Kidney glomerular epithelial cell (primary cell): ENCODE results near the gene WBP2.
"Not testable (repeated sequence)": the region's sequence is repeated elsewhere in the genome, so short reads cannot be mapped to it uniquely, and the experiment has no call there.

Source experiments
- DNase-seq: peaks from one replicate; lab custom pipeline; 2025; lab: John Stamatoyannopoulos, UW

The WBP2 gene

GRCh38 chr17:75888484-75888883 lies 33.3 kb upstream of the WBP2 start:
- no peak for DNase-seq

- DNase-seq: not testable (repeated sequence)
Observed at GRCh38 chr17:75885860-75886259, 30.7 kb upstream of the WBP2 start.

GRCh38 chr17:75885431-75885830 lies 30.3 kb upstream of the WBP2 start:
- no peak for DNase-seq

GRCh38 chr17:75881678-75882454 lies 26.7 kb upstream of the WBP2 start:
- no peak for DNase-seq

GRCh38 chr17:75880266-75880665 lies 25.1 kb upstream of the WBP2 start:
- no peak for DNase-seq

GRCh38 chr17:75878174-75878998 lies 23.3 kb upstream of the WBP2 start, which contains the start of gene TRIM47:
Gene TRIM47 (minus strand): TSS chr17:75878581. CDS start chr17:75878548, 33 bp downstream.
- no peak for DNase-seq

- DNase-seq: peak; percentile 37
Observed at GRCh38 chr17:75877752-75878173, 22.6 kb upstream of the WBP2 start.

- DNase-seq: peak; percentile 86
Observed at GRCh38 chr17:75876938-75877751, 22.0 kb upstream of the WBP2 start.

- no peak for DNase-seq
Observed at GRCh38 chr17:75876190-75876937, 21.2 kb upstream of the WBP2 start.

GRCh38 chr17:75875940-75876189 lies 20.7 kb upstream of the WBP2 start:
- peak; percentile 66 for DNase-seq

- peak; percentile 66 for DNase-seq
Observed at GRCh38 chr17:75875182-75875939, 20.2 kb upstream of the WBP2 start.

GRCh38 chr17:75874323-75875181 lies 19.4 kb upstream of the WBP2 start:
- no peak for DNase-seq

- DNase-seq: no peak
Observed at GRCh38 chr17:75873587-75874322, 18.6 kb upstream of the WBP2 start.

GRCh38 chr17:75872434-75873351 lies 17.6 kb upstream of the WBP2 start:
- DNase-seq: peak; percentile 45

- DNase-seq: not testable (repeated sequence)
Observed at GRCh38 chr17:75870228-75870627, 15.1 kb upstream of the WBP2 start.

- DNase-seq: no peak
Observed at GRCh38 chr17:75869282-75870141, 14.4 kb upstream of the WBP2 start.

GRCh38 chr17:75868730-75869281 lies 13.7 kb upstream of the WBP2 start:
- not testable (repeated sequence) for DNase-seq
